Ovary (tissue), 9 donors: ENCODE results near the gene SH3PXD2A. TPM values are rescaled to one million over a fixed set of nuclear protein-coding genes. Genes with fewer than 3 reads are reported as not detected.

Experiments used
- DNase-seq, 5 donors: peaks; one replicate each; pipeline ENCODE4 v3.0.0-alpha.2; 2019 to 2020
- H3K27ac ChIP-seq, 2 donors: fragments of 200-600 bp; one replicate each; pipeline versions ENCODE4 v1.5.1 to v1.8.0; 2019 to 2022
- H3K27me3 ChIP-seq: fragments of 200-600 bp; one replicate; pipeline ENCODE4 v1.8.0; 2022
- H3K36me3 ChIP-seq: fragments of 200-600 bp; sonication (generic); one replicate; pipeline ENCODE4 v1.5.1; 2019
- H3K4me1 ChIP-seq: one replicate; pipeline ENCODE4 v1.8.1; 2013; ENCODE audit warnings: mild to moderate bottlenecking, moderate library complexity; ENCODE audit not compliant: insufficient read depth
- H3K4me3 ChIP-seq: fragments of 200-600 bp; sonication (generic); one replicate; pipeline ENCODE4 v1.5.1; 2017
- H3K9me3 ChIP-seq, 2 donors: fragments of 200-600 bp in 1 of 2; sonication (generic) in 1 of 2; one replicate each; pipeline versions ENCODE4 v1.5.1 to v1.8.1; 2013 to 2019; ENCODE audit warnings: mild to moderate bottlenecking in 1 of 2, moderate library complexity in 1 of 2
- EP300 ChIP-seq: sonication (generic); formaldehyde crosslinking; IDR thresholded peaks from one replicate; pipeline ENCODE4 v1.6.1; 2017; ENCODE audit warnings: antibody characterized with exemption
- POLR2A ChIP-seq: fragments of 450-650 bp; IDR thresholded peaks from one replicate; pipeline ENCODE4 v1.6.1; 2017; ENCODE audit warnings: antibody characterized with exemption, mild to moderate bottlenecking, moderate library complexity
- WGBS, 3 donors: extraction: QIAGEN DNeasy Blood & Tissue Kit in 1 of 3; methylation state at CpG; one replicate each; pipeline versions ENCODE4 v1.1.5 to v1.1.7; 2013 to 2017; 5-methylcytosine and 5-hydroxymethylcytosine counted together
- intact Hi-C, 4 donors: fragments of 100-400 bp; cut with DNase I; formaldehyde crosslinking; loops; one replicate each; pipeline versions ENCODE4 v1.11.0 to v1.15.1; 2022 to 2023
- polyA plus RNA-seq, 2 donors: library from polyadenylated mRNA; stranded (reverse); fragments of 200-250 nt in 1 of 2; fragments of 350-450 nt in 1 of 2; fragmentation: Illumina TruSeq in 1 of 2; extraction: RNeasy Lipid Tissue Mini Kit (QIAGEN cat#74804) in 1 of 2; gene quantifications; one replicate each; pipeline ENCODE4 v1.2.3, GENCODE V29; 2013 to 2014
- total RNA-seq, 7 donors: library from RNA; depleted of rRNA in 2 of 7; stranded (reverse); fragments of >200 nt in 2 of 7; fragmentation: NEBNext Ultra II Directional in 3 of 7; extraction: Animal tissue kit (Norgen Biotek cat#: 25700) in 3 of 7; gene quantifications; one replicate each; pipeline versions ENCODE4 v1.1.0 to v1.2.4, GENCODE V29; 2016 to 2023
- TF ChIP-seq, protein P1 (sequence below), 3 donors: fragments of 450-650 bp in 2 of 3; fragments of 200-600 bp in 1 of 3; IDR thresholded peaks; one replicate each; pipeline versions ENCODE4 v1.5.1 to v1.8.0; 2016 to 2022; ENCODE audit warnings: antibody characterized with exemption in 3 of 3, mild to moderate bottlenecking in 1 of 3
- donor health status: DM: no; HTN: no; CAD: no; lungs with moderate emphysema.
- donor health status: DM: no; HTN: no; CAD: no.
- donor health status: Bipolar disorder and iron deficiency.
- donor health status: DM: yes; HTN: yes; CAD: no.
- donor health status: DM: no; HTN: no; CAD: no.
- donor health status: DM: yes; HTN: yes; CAD: no.

SH3PXD2A gene
- total and polyA plus RNA-seq, 9 donors, result 15.3 to 82.9 (median 52.2) TPM

DNA sequence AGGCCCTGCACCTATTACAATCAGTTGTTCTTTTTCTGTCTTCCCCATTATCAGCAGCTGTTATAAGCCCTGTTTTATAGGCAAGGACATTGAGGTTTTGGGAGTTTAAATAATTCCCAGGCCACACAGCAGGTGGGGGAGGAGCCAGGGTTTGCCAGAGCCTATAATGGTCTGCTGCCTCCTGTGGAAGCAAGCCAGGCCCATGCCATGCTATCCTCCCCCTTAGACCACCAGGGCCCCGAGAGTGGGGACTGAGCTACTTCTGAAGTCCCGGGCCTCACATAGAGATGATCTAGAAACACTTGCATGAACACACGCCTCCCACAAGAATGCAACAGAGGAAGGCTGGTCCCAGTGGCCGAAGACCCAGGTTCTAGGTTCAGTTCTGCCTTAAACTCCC lies 141.7 kb downstream of the SH3PXD2A start:
- H3K27me3 ChIP-seq, result no peaks in the 10 kb centered on the region
- DNase-seq, result no peak
- no peak for TF ChIP-seq POLR2A
- TF ChIP-seq EP300, result no peak
- TF ChIP-seq, protein P1, sequence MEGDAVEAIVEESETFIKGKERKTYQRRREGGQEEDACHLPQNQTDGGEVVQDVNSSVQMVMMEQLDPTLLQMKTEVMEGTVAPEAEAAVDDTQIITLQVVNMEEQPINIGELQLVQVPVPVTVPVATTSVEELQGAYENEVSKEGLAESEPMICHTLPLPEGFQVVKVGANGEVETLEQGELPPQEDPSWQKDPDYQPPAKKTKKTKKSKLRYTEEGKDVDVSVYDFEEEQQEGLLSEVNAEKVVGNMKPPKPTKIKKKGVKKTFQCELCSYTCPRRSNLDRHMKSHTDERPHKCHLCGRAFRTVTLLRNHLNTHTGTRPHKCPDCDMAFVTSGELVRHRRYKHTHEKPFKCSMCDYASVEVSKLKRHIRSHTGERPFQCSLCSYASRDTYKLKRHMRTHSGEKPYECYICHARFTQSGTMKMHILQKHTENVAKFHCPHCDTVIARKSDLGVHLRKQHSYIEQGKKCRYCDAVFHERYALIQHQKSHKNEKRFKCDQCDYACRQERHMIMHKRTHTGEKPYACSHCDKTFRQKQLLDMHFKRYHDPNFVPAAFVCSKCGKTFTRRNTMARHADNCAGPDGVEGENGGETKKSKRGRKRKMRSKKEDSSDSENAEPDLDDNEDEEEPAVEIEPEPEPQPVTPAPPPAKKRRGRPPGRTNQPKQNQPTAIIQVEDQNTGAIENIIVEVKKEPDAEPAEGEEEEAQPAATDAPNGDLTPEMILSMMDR (IDR thresholded peaks at IDR 0.05), result no peak
- no peaks in the 10 kb centered on the region for H3K9me3 ChIP-seq
- H3K27ac ChIP-seq, result no peak overlapping the region
- no peaks in the 10 kb centered on the region for H3K4me1 ChIP-seq
- intact Hi-C loops, result loop anchor here (2.0 to 10.0 kb wide), 2 partner anchors 145 to 501 kb away; no protein-coding TSS in a partner anchor
- 83 to 93% (median 90%) methylated on average over 4 of the region's 4 CpGs for WGBS, 3 donors
- H3K36me3 ChIP-seq, result no peaks in the 10 kb centered on the region
- H3K4me3 ChIP-seq, result no peak overlapping the region

DNA sequence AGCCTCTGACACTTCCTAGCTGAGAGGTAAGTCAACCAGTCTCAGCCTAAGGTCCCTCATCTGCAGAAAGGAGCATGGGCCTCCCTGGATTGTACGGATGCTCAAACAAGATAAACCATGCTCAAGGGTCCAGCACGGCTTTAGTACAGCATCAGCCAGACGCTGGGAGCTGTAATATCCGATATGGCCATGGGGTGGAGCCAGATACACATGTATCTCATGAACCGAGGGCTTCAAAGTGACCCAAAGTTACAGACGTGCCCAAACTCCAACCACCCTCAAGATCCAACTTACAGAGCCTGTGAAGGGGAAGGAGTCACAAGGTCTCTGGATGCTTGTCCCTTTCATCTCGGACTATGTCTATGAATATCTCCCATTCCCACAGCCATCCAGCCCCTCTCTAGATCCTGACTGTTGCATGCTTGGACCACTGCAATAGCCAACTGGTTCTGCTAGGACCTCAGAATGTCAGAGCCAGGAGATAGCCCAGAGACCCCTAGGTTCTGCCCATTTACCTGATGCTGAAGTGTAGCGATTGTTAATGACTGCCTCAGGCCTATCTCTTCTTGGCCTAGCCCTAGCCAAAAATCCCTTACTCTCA lies 142.4 kb downstream of the SH3PXD2A start:
- H3K27ac ChIP-seq, result no peak overlapping the region
- H3K4me1 ChIP-seq, result no peaks in the 10 kb centered on the region
- 13 to 15% (median 14%) methylated on average over 8 of the region's 8 CpGs for WGBS, 3 donors
- no peaks in the 10 kb centered on the region for H3K9me3 ChIP-seq
- DNase-seq, result peak; percentile 74 to 91 (median 87)
- no peak for TF ChIP-seq POLR2A
- TF ChIP-seq, protein P1 (IDR thresholded peaks at IDR 0.05), result peak; percentile 66 to 97 (median 95)
- no peaks in the 10 kb centered on the region for H3K27me3 ChIP-seq
- intact Hi-C loops, result loop anchor here (2.0 to 10.0 kb wide), 2 partner anchors 146 to 502 kb away; no protein-coding TSS in a partner anchor
- no peak overlapping the region for H3K4me3 ChIP-seq
- H3K36me3 ChIP-seq, result no peaks in the 10 kb centered on the region

DNA sequence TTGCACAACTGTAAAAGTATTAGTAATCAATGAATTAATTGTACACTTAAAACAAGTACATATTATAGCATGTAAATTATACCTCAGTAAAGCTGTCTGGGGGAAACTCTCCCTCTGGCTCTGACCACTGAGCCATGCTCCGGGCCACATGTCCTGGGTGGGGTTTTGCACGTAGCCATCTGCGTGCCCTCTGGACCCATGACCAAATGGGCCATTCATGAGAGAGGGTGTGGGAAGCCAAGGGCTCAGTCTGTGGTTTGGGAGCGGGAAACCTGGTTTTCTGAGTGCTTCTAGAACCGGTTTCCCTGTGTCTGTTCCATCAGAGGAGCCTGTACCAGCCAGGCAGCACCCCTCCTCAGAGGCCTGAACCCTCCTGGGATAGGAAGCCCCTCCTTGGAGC lies 143.2 kb downstream of the SH3PXD2A start:
- Histone ChIP-seq H3K9me3 (no peaks in the 10 kb centered on the region), H3K27me3 (no peaks in the 10 kb centered on the region), H3K4me3 (no peak overlapping the region), H3K36me3 (no peaks in the 10 kb centered on the region), H3K27ac (no peak overlapping the region), H3K4me1 (peaks cover 3% of the 10 kb centered on the region)
- TF ChIP-seq EP300 (no peak), POLR2A (no peak)
- TF ChIP-seq, protein P1 (IDR thresholded peaks at IDR 0.05), result no peak
- 67 to 82% (median 80%) methylated on average over 5 of the region's 5 CpGs for WGBS, 3 donors
- intact Hi-C loops, result loop anchor here (2.0 to 10.0 kb wide), 2 partner anchors 147 to 503 kb away; no protein-coding TSS in a partner anchor
- no peak for DNase-seq

DNA sequence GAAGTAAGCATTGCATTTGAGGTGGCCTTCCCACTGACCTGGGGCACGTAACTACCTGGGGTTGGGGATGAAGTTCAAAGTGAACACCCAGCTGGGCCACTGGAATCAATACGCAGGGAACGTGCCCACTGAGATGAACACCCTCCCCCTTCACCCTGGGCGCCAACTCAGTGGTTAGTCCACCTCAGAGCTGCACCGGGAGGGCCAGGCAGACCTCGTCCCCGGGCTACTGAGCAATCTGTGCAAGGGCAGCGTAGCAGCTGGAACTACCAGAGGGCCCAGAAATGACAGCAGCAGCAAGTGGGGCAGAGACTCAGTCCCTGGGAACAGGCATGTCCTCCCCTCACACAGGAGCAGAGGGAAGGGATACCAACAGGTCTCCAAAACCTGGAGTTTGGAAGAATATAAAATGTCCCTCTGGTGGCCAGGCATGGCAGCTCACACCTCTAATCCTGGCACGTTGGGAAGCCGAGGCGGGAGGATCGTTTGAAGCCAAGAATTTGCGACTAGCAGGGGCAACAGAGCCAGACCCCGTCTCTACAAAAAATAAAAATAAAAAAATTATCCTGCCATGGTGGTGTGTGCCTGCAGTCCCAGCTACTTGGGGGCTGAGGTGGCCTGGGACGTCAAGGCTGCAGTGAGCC lies 143.9 kb downstream of the SH3PXD2A start:
- Histone ChIP-seq H3K4me1 (peaks cover 3% of the 10 kb centered on the region), H3K36me3 (no peaks in the 10 kb centered on the region), H3K4me3 (no peak overlapping the region), H3K27ac (no peak overlapping the region), H3K9me3 (no peaks in the 10 kb centered on the region), H3K27me3 (no peaks in the 10 kb centered on the region)
- WGBS, 3 donors, result 90 to 93% (median 92%) methylated on average over 15 of the region's 15 CpGs
- TF ChIP-seq POLR2A, result no peak
- TF ChIP-seq, protein P1 (IDR thresholded peaks at IDR 0.05), result peak in 1 of 3 donors; percentile 9
- intact Hi-C loops, result loop anchor here in 1 of 4 donors (10.0 kb wide), 1 partner anchor 503 kb away; no protein-coding TSS in a partner anchor
- no peak for DNase-seq
